HepG2 (cell line): ENCODE measurements around the gene RIN3. TPM values are rescaled to one million over a fixed set of nuclear protein-coding genes. Genes with fewer than 3 reads are reported as not detected.

Source experiments
- ATAC-seq: fragments of 200-7000 bp; cut with Tn5 transposase; 3 replicates; pipeline ENCODE4 v1.9.1; 2020; ENCODE audit warnings: mild to moderate bottlenecking, moderate library complexity
- BruUV-seq: library from RNA; stranded (reverse); fragments of 400-500 nt; replicated peaks from 2 replicates; lab custom pipeline; 2021; lab: Mats Ljungman, UMichigan
- CTCF ChIA-PET: fragments of 300-600 bp; formaldehyde crosslinking; extraction: SDS; loops from one replicate; lab custom pipeline; 2021; ENCODE audit warnings: low total read pairs, inconsistent platforms, low intra/inter-chr PET ratio; lab: Yijun Ruan, JAX
- POLR2A ChIA-PET: fragments of 350-600 bp; sonication (Branson Sonifier 250); formaldehyde crosslinking; loops from one replicate; lab custom pipeline; 2020; ENCODE audit warnings: antibody characterized with exemption, inconsistent platforms; lab: Yijun Ruan, JAX
- DNase-seq: peaks from one replicate; pipeline ENCODE4 v3.0.0-alpha.2; 2015; ENCODE audit warnings: low spot score
- FAIRE-seq: peaks from 3 replicates; lab custom pipeline; 2011; peaks lifted over from hg19 to GRCh38; lab: Jason Lieb, UNC
- H2AFZ ChIP-seq: one replicate; pipeline ENCODE4 v1.6.1; 2011; ENCODE audit warnings: low read length, inconsistent platforms
- H3K27ac ChIP-seq: fragments of 300-600 bp; 3 replicates; pipeline ENCODE4 v1.8.0; 2011; ENCODE audit warnings: mixed run types, mild to moderate bottlenecking, mixed read lengths, low read length, inconsistent platforms; ENCODE audit not compliant: insufficient read depth; ENCODE audit errors: extremely low read length
- H3K27me3 ChIP-seq, 2 experiments: fragments of 200-600 bp in 1 of 2; 2 replicates in 1 of 2; 3 replicates in 1 of 2; pipeline versions ENCODE4 v1.6.0 to v1.8.0; 2011; ENCODE audit warnings: low read length in 2 of 2, mild to moderate bottlenecking in 2 of 2, moderate library complexity in 2 of 2, inconsistent platforms in 1 of 2; ENCODE audit not compliant: insufficient read depth in 2 of 2, control insufficient read depth in 1 of 2
- H3K36me3 ChIP-seq, 2 experiments: fragments of 200-600 bp in 1 of 2; replicated peaks in 1 of 2; 2 replicates in 1 of 2; 3 replicates in 1 of 2; pipeline versions ENCODE4 v1.5.1 to v1.8.0; 2011; ENCODE audit warnings: low read length in 2 of 2, inconsistent platforms in 1 of 2; ENCODE audit not compliant: insufficient read depth in 2 of 2, control insufficient read depth in 1 of 2
- H3K4me1 ChIP-seq: 2 replicates; pipeline ENCODE4 v1.5.1; 2012; ENCODE audit warnings: low read length, inconsistent platforms; ENCODE audit not compliant: insufficient read depth
- H3K4me2 ChIP-seq: 2 replicates; pipeline ENCODE4 v1.6.0; 2011; ENCODE audit warnings: low read depth, low read length, inconsistent platforms
- H3K4me3 ChIP-seq, 3 experiments: fragments of 200-600 bp in 1 of 3; sonication (generic), shearing (Covaris generic) in 1 of 3; replicated peaks in 1 of 3; 2 replicates each; pipeline ENCODE4 v1.5.1; 2011 to 2016; ENCODE audit warnings: low read length in 3 of 3, inconsistent platforms in 2 of 3, low read depth in 2 of 3, mild to moderate bottlenecking in 2 of 3, control low read depth in 1 of 3, mixed read lengths in 1 of 3; ENCODE audit not compliant: insufficient read depth in 1 of 3
- H3K79me2 ChIP-seq: one replicate; pipeline ENCODE4 v1.6.1; 2011; ENCODE audit warnings: low read length, inconsistent platforms; ENCODE audit not compliant: insufficient read depth
- H3K9ac ChIP-seq: 2 replicates; pipeline ENCODE4 v1.6.0; 2011; ENCODE audit warnings: mild to moderate bottlenecking, low read depth, low read length, inconsistent platforms; ENCODE audit not compliant: insufficient read depth
- H3K9me3 ChIP-seq: 2 replicates; pipeline ENCODE4 v1.5.1; 2012; ENCODE audit warnings: mild to moderate bottlenecking, low read length
- H4K20me1 ChIP-seq: 2 replicates; pipeline ENCODE4 v1.6.0; 2011; ENCODE audit warnings: inconsistent platforms, mild to moderate bottlenecking, low read length, moderate library complexity; ENCODE audit not compliant: insufficient read depth
- DPF2 ChIP-seq: sonication (generic); formaldehyde crosslinking; IDR thresholded peaks from 2 replicates; pipeline ENCODE4 v1.4.0; 2020; ENCODE audit warnings: mild to moderate bottlenecking, low read depth, missing genetic modification reagents, borderline replicate concordance
- MYPOP ChIP-seq: sonication (generic); formaldehyde crosslinking; IDR thresholded peaks from 2 replicates; pipeline ENCODE4 v1.8.1; 2023; ENCODE audit warnings: mild to moderate bottlenecking, moderate library complexity, missing genetic modification reagents
- NFYC ChIP-seq: IDR thresholded peaks from 2 replicates; pipeline ENCODE4 v1.6.1; 2016; ENCODE audit warnings: missing genetic modification reagents, missing compliant biosample characterization
- RAD21 ChIP-seq: fragments of 450-650 bp; formaldehyde crosslinking; IDR thresholded peaks from 2 replicates; pipeline ENCODE4 v1.5.0; 2020; ENCODE audit warnings: mild to moderate bottlenecking
- ZMAT3 ChIP-seq: sonication (generic); formaldehyde crosslinking; conservative IDR thresholded peaks from 2 replicates; pipeline ENCODE4 v1.7.0; 2021; ENCODE audit warnings: missing genetic modification reagents
- ZNF160 ChIP-seq: sonication (generic); formaldehyde crosslinking; IDR thresholded peaks from 2 replicates; pipeline ENCODE4 v1.8.0; 2022; ENCODE audit warnings: mild to moderate bottlenecking, inconsistent platforms, missing genetic modification reagents
- ZNF563 ChIP-seq: sonication (generic); formaldehyde crosslinking; IDR thresholded peaks from 2 replicates; pipeline ENCODE4 v1.8.0; 2022; ENCODE audit warnings: mild to moderate bottlenecking, moderate library complexity, missing genetic modification reagents
- ZNF75D ChIP-seq: sonication (generic); formaldehyde crosslinking; IDR thresholded peaks from 2 replicates; pipeline ENCODE4 v1.8.1; 2023; ENCODE audit warnings: missing genetic modification reagents, mild to moderate bottlenecking, borderline replicate concordance
- WGBS: methylation state at CpG from one replicate; pipeline ENCODE4 v1.1.6; 2017; ENCODE audit warnings: low lambda C conversion rate; 5-methylcytosine and 5-hydroxymethylcytosine counted together
- in situ Hi-C: cut with HindIII; loops from 2 replicates; pipeline ENCODE4 v1.10.0; 2017; ENCODE audit warnings: low pct_unique_long_range_greater_than_20kb; ENCODE audit not compliant: extremely low pct_ligation_motif_present
- intact Hi-C: fragments of 100-400 bp; cut with micrococcal nuclease; formaldehyde crosslinking; loops from one replicate; pipeline ENCODE4 v1.10.0; 2022; ENCODE audit not compliant: unreplicated experiment
- polyA plus RNA-seq, 8 experiments: library from polyadenylated mRNA; depleted of rRNA in 3 of 8; stranded (reverse) in 7 of 8; unstranded in 1 of 8; fragments of >200 nt; fragmentation: Illumina TruSeq in 4 of 8; extraction: Trizol in 4 of 8; gene quantifications; 2 replicates each; pipeline versions ENCODE4 v1.2.1 to v1.2.3, GENCODE V29; 2011 to 2016; ENCODE audit warnings: low read depth in 4 of 8, missing spikeins in 1 of 8, mixed read lengths in 1 of 8; ENCODE audit not compliant: insufficient read depth in 1 of 8
- total RNA-seq, 5 experiments: library from RNA; depleted of rRNA; stranded (reverse); fragments of >200 nt; fragmentation: Illumina TruSeq; extraction: Trizol; gene quantifications; 2 replicates each; pipeline ENCODE4 v1.2.3, GENCODE V29; 2016; ENCODE audit warnings: low read depth in 1 of 5

The RIN3 gene
- total and polyA plus RNA-seq, 2 of the 13 experiments (the other 11 are each of a cell fraction or from before 2014, with no cell fraction given) = 2.3 to 3.6 TPM

- peak; percentile 36; the same call in 1 of the 2 replicates for TF ChIP-seq RAD21 (CRISPR knock-in tag)
Measured at GRCh38 chr14:92613008-92613658, 99.6 kb downstream of the RIN3 start (continued).

DNA sequence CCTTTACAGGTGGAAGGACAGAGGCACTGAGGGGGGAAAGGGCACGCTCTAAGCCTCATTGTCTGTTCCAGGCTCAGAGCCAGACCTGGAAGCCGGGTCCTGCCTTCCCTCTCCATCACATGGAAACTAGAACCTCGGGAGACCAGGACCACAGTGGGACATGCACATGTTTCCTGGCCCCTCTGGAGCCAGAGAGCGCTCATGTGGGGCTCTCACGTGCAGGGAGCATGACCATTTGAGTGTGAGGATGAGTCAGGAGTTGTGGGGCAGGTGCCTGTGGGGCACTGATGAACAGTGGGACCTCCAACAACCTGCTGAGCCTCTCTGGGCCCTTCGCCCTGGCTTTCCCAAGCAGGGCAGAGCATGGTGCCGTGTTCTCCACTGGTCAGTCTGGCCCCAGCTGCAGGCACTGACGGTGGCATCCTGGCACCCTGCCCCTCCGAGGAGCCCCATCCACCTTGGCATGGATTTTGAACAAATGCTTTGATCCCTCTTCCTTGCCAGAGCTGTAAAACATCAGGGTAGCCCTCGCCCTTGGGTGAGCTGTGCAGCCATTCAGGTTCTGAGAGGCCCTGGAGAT is 100.2 kb downstream of the RIN3 start:
- no TSS peak for BruUV-seq

More for the DNA sequence above, 100.2 kb downstream of the RIN3 start:
- no peaks in the 10 kb centered on the region for H4K20me1 ChIP-seq
- H3K9me3 ChIP-seq = no peaks in the 10 kb centered on the region
- H3K36me3 ChIP-seq = no peaks in the 10 kb centered on the region; a peak in 1 of 5 replicates
- H3K79me2 ChIP-seq = no peaks in the 10 kb centered on the region
- no peaks in the 10 kb centered on the region for H3K27me3 ChIP-seq
- no peak overlapping the region for H3K9ac ChIP-seq
- ATAC-seq (no peak), FAIRE-seq (no peak), DNase-seq (no peak)
- intact Hi-C loops = no loop called here
- H3K27ac ChIP-seq = no peak overlapping the region
- TF ChIP-seq ZMAT3 (CRISPR knock-in tag) (no peak), MYPOP (CRISPR knock-in tag) (no peak), ZNF160 (CRISPR knock-in tag) (no peak), ZNF75D (CRISPR knock-in tag) (no peak), NFYC (CRISPR knock-in tag) (no peak), ZNF563 (CRISPR knock-in tag) (no peak), DPF2 (CRISPR knock-in tag) (no peak)
- H3K4me3 ChIP-seq = no peak overlapping the region
- no peak overlapping the region for H3K4me2 ChIP-seq
- no peaks in the 10 kb centered on the region for H3K4me1 ChIP-seq
- in situ Hi-C loops = no loop called here
- no peak overlapping the region for H2AFZ ChIP-seq
- WGBS = 80% methylated on average over 2 of the region's 10 CpGs
- CTCF ChIA-PET = no interaction called here
- POLR2A ChIA-PET = no interaction called here
